NOMO-1 (cell line): ENCODE data around the gene SUSD3.
"Not testable (repeated sequence)": the region's sequence is repeated elsewhere in the genome, so short reads cannot be mapped to it uniquely, and the experiment has no call there.

Source experiments
- DNase-seq, 2 experiments: peaks; one replicate each; lab custom pipeline; 2025; ENCODE audit not compliant: unreplicated experiment in 2 of 2; lab: John Stamatoyannopoulos, UW

SUSD3 gene

GRCh38 chr9:93091453-93092081 is 33.1 kb downstream of the SUSD3 start:
- peak in 1 of 2 experiments; percentile 12 for DNase-seq

- DNase-seq = no peak
These were observed 33.9 kb downstream of the SUSD3 start for GRCh38 chr9:93092251-93092991.

- peak in 1 of 2 experiments; percentile 14 for DNase-seq
These were observed 34.8 kb downstream of the SUSD3 start for GRCh38 chr9:93093127-93093876.

GRCh38 chr9:93093877-93094657 is 35.6 kb downstream of the SUSD3 start:
- DNase-seq = no peak

- peak; percentile 86 to 88 for DNase-seq
These were observed 36.2 kb downstream of the SUSD3 start for GRCh38 chr9:93094658-93095204.

GRCh38 chr9:93095205-93096130 is 37.0 kb downstream of the SUSD3 start:
- DNase-seq = peak; percentile 99 to 100

- no peak for DNase-seq
These were observed 37.8 kb downstream of the SUSD3 start, which contains the start of gene CARD19 for GRCh38 chr9:93096131-93096802. CARD19 (plus strand) TSS chr9:93096217; CDS start chr9:93096346, 129 bp downstream.

- no peak for DNase-seq
These were observed 38.4 kb downstream of the SUSD3 start for GRCh38 chr9:93096811-93097382.

- DNase-seq = no peak
These were observed 39.2 kb downstream of the SUSD3 start for GRCh38 chr9:93097511-93098201.

GRCh38 chr9:93098236-93098946 is 39.9 kb downstream of the SUSD3 start:
- peak; percentile 86 to 88 for DNase-seq

GRCh38 chr9:93099551-93100275 is 41.2 kb downstream of the SUSD3 start:
- DNase-seq = no peak

GRCh38 chr9:93100276-93100636 is 41.8 kb downstream of the SUSD3 start:
- no peak for DNase-seq

GRCh38 chr9:93101086-93101485 is 42.6 kb downstream of the SUSD3 start:
- not testable (repeated sequence) for DNase-seq

GRCh38 chr9:93105620-93106019 is 47.1 kb downstream of the SUSD3 start:
- DNase-seq = peak in 1 of 2 experiments; percentile 20

- no peak for DNase-seq
These were observed 48.8 kb downstream of the SUSD3 start for GRCh38 chr9:93107151-93107824.

- no peak for DNase-seq
These were observed 49.3 kb downstream of the SUSD3 start for GRCh38 chr9:93107825-93108161.
